NCI-H526 (cell line): Measurements from ENCODE around the gene CTBP1.
"Not testable (repeated sequence)": the region's sequence is repeated elsewhere in the genome, so short reads cannot be mapped to it uniquely, and the experiment has no call there.

Experiments
- DNase-seq, 2 experiments: peaks; one replicate each; lab custom pipeline; 2025; lab: John Stamatoyannopoulos, UW

The CTBP1 gene

GRCh38 chr4:1237981-1238675 is 10.8 kb downstream of the CTBP1 start:
- no peak for DNase-seq

- not testable (repeated sequence) for DNase-seq
These were observed 11.7 kb downstream of the CTBP1 start for GRCh38 chr4:1237261-1237660.

GRCh38 chr4:1236836-1237235 is 12.1 kb downstream of the CTBP1 start:
- DNase-seq: not testable (repeated sequence)

GRCh38 chr4:1236103-1236641 is 12.8 kb downstream of the CTBP1 start:
- no peak for DNase-seq

GRCh38 chr4:1235381-1236102 is 13.4 kb downstream of the CTBP1 start:
- no peak for DNase-seq

- no peak for DNase-seq
These were observed 14.1 kb downstream of the CTBP1 start for GRCh38 chr4:1234811-1235292.

GRCh38 chr4:1234309-1234695 is 14.6 kb downstream of the CTBP1 start:
- DNase-seq: no peak

- DNase-seq: no peak
These were observed 15.2 kb downstream of the CTBP1 start for GRCh38 chr4:1233641-1234308.

GRCh38 chr4:1232661-1233621 is 16.0 kb downstream of the CTBP1 start:
- no peak for DNase-seq

- DNase-seq: no peak
These were observed 17.1 kb downstream of the CTBP1 start for GRCh38 chr4:1231637-1232360.

GRCh38 chr4:1230971-1231636 is 17.8 kb downstream of the CTBP1 start:
- DNase-seq: no peak

GRCh38 chr4:1230316-1230715 is 18.6 kb downstream of the CTBP1 start:
- DNase-seq: no peak

GRCh38 chr4:1229117-1229849 is 19.6 kb downstream of the CTBP1 start:
- DNase-seq: no peak

- DNase-seq: no peak
These were observed 21.1 kb downstream of the CTBP1 start for GRCh38 chr4:1227816-1228215.

- DNase-seq: no peak
These were observed 22.3 kb downstream of the CTBP1 start for GRCh38 chr4:1226598-1226997.

- DNase-seq: no peak
These were observed 22.8 kb downstream of the CTBP1 start for GRCh38 chr4:1226144-1226481.

GRCh38 chr4:1225272-1226143 is 23.4 kb downstream of the CTBP1 start:
- DNase-seq: no peak
